Measurements from ENCODE around the gene JOSD2. TPM values are rescaled to one million over a fixed set of nuclear protein-coding genes. Genes with fewer than 3 reads are reported as not detected.

JOSD2 gene
- total and polyA plus RNA-seq, 9 donors, result 15.0 to 42.5 (median 24.2) TPM; not detected in 1

- TF ChIP-seq EP300 (IDR thresholded peaks at IDR 0.05) (no peak), CTCF (IDR thresholded peaks at IDR 0.05) (peak; percentile 23 to 58 (median 25))
- no peaks in the 10 kb centered on the region for H3K9me3 ChIP-seq
- peak in 2 of 5 donors; percentile 49 to 66 for DNase-seq
- no peak overlapping the region for H3K27ac ChIP-seq
- H3K4me1 ChIP-seq (ENCODE audit: insufficient read depth), result no peaks in the 10 kb centered on the region
- H3K27me3 ChIP-seq, result no peaks in the 10 kb centered on the region
- intact Hi-C loops (cut with DNase I), result loop anchor here in 1 of 4 donors (10.0 kb wide), 1 partner anchor 96 kb away; the partner anchor contains the start of gene NAPSA
- H3K36me3 ChIP-seq, result no peaks in the 10 kb centered on the region
- WGBS, 3 donors, result 25 to 33% (median 27%) methylated on average over 28 of the region's 28 CpGs
- H3K4me3 ChIP-seq, result no peak overlapping the region
Measured at GRCh38 chr19:50461066-50461875, 49.7 kb downstream of the JOSD2 start.

GRCh38 chr19:50460161-50460765, 50.7 kb downstream of the JOSD2 start:
- WGBS, 3 donors, result 14 to 20% (median 14%) methylated on average over 13 of the region's 13 CpGs

GRCh38 chr19:50459638-50460037, 51.4 kb downstream of the JOSD2 start:
- no peak overlapping the region for H3K4me3 ChIP-seq
- no peaks in the 10 kb centered on the region for H3K36me3 ChIP-seq
- H3K27me3 ChIP-seq, result no peaks in the 10 kb centered on the region
- 35 to 60% (median 39%) methylated on average over 1 of the region's 1 CpG for WGBS, 3 donors
- intact Hi-C loops (cut with DNase I), result loop anchor here in 2 of 4 donors (10.0 kb wide), 1 partner anchor 95 kb away; the partner anchor contains the start of gene NAPSA (in 2 of the 2)
- no peaks in the 10 kb centered on the region for H3K9me3 ChIP-seq
- H3K27ac ChIP-seq, result no peak overlapping the region
- DNase-seq, result no peak
- TF ChIP-seq EP300 (IDR thresholded peaks at IDR 0.05), result no peak
- no peaks in the 10 kb centered on the region for H3K4me1 ChIP-seq (ENCODE audit: insufficient read depth)

More at GRCh38 chr19:50460161-50460765, 50.7 kb downstream of the JOSD2 start:
- Histone ChIP-seq H3K36me3 (no peaks in the 10 kb centered on the region), H3K4me1 (ENCODE audit: insufficient read depth) (no peaks in the 10 kb centered on the region), H3K4me3 (no peak overlapping the region), H3K27me3 (no peaks in the 10 kb centered on the region), H3K9me3 (no peaks in the 10 kb centered on the region), H3K27ac (no peak overlapping the region)
- intact Hi-C loops (cut with DNase I), result loop anchor here in 1 of 4 donors (10.0 kb wide), 1 partner anchor 95 kb away; the partner anchor contains the start of gene NAPSA
- TF ChIP-seq CTCF (IDR thresholded peaks at IDR 0.05) (no peak), POLR2A (IDR thresholded peaks at IDR 0.05) (no peak), EP300 (IDR thresholded peaks at IDR 0.05) (no peak)
- DNase-seq, result no peak

GRCh38 chr19:50459067-50459456, 51.9 kb downstream of the JOSD2 start:
- intact Hi-C loops (cut with DNase I), result loop anchor here in 1 of 4 donors (10.0 kb wide), 1 partner anchor 94 kb away; the partner anchor contains the start of gene NAPSA
- WGBS, 3 donors, result 56 to 82% (median 70%) methylated on average over 30 to 32 of the region's 32 CpGs
- H3K4me3 ChIP-seq, result no peak overlapping the region
- H3K4me1 ChIP-seq (ENCODE audit: insufficient read depth), result no peaks in the 10 kb centered on the region
- no peaks in the 10 kb centered on the region for H3K9me3 ChIP-seq
- TF ChIP-seq EP300 (IDR thresholded peaks at IDR 0.05) (no peak), CTCF (IDR thresholded peaks at IDR 0.05) (no peak), POLR2A (IDR thresholded peaks at IDR 0.05) (no peak)
- H3K27me3 ChIP-seq, result no peaks in the 10 kb centered on the region
- DNase-seq, result no peak
- H3K27ac ChIP-seq, result no peak overlapping the region
- no peaks in the 10 kb centered on the region for H3K36me3 ChIP-seq
